Glutamatergic neuron (in vitro differentiated cells): Measurements from ENCODE around the gene NCAPG2. TPM values are rescaled to one million over a fixed set of nuclear protein-coding genes. Genes with fewer than 3 reads are reported as not detected.

ENCODE experiments used
- DNase-seq: peaks from one replicate; pipeline ENCODE4 v3.0.0; 2022
- H3K27ac Mint-ChIP-seq: one replicate; pipeline ENCODE4 v1.8.0; 2020; ENCODE audit warnings: mild to moderate bottlenecking, mixed read lengths, inconsistent platforms; ENCODE audit not compliant: unreplicated experiment
- H3K27me3 Mint-ChIP-seq: one replicate; pipeline ENCODE4 v1.8.0; 2020; ENCODE audit warnings: mild to moderate bottlenecking, moderate library complexity, mixed read lengths, inconsistent platforms; ENCODE audit not compliant: unreplicated experiment
- H3K36me3 Mint-ChIP-seq: one replicate; pipeline ENCODE4 v1.8.0; 2020; ENCODE audit warnings: mild to moderate bottlenecking, mixed read lengths, inconsistent platforms; ENCODE audit not compliant: unreplicated experiment
- H3K4me1 Mint-ChIP-seq: one replicate; pipeline ENCODE4 v1.8.0; 2020; ENCODE audit warnings: mild to moderate bottlenecking, low read depth, mixed read lengths, inconsistent platforms; ENCODE audit not compliant: unreplicated experiment
- H3K4me3 Mint-ChIP-seq: one replicate; pipeline ENCODE4 v1.8.0; 2020; ENCODE audit warnings: mild to moderate bottlenecking, mixed read lengths, inconsistent platforms; ENCODE audit not compliant: unreplicated experiment
- H3K9me3 Mint-ChIP-seq: one replicate; pipeline ENCODE4 v1.8.0; 2020; ENCODE audit warnings: mild to moderate bottlenecking, moderate library complexity, mixed read lengths, inconsistent platforms; ENCODE audit not compliant: unreplicated experiment
- CTCF ChIP-seq: fragments of 200-600 bp; sonication (generic); IDR thresholded peaks from one replicate; pipeline ENCODE4 v1.5.0; 2021; ENCODE audit not compliant: partially characterized antibody, unreplicated experiment
- total RNA-seq: library from RNA; stranded (reverse); fragmentation: NEBNext Ultra II Directional; extraction: Animal tissue kit (Norgen Biotek cat#: 25700); gene quantifications from one replicate; pipeline ENCODE4 v1.2.1, GENCODE V29; 2021; ENCODE audit not compliant: unreplicated experiment

NCAPG2 gene
- total RNA-seq, 1 donor from 2014 or later: 27.2 TPM

- H3K27ac Mint-ChIP-seq: no peak overlapping the region
Observed at GRCh38 chr7:158733775-158734494, 29.3 kb upstream of the NCAPG2 start.

GRCh38 chr7:158733220-158733519 is 28.6 kb upstream of the NCAPG2 start:
- Mint-ChIP-seq H3K9me3 (no peaks in the 10 kb centered on the region), H3K27ac (no peak overlapping the region), H3K4me1 (no peaks in the 10 kb centered on the region), H3K36me3 (peaks cover 8% of the 10 kb centered on the region), H3K4me3 (no peak overlapping the region), H3K27me3 (peaks cover 2% of the 10 kb centered on the region)
- DNase-seq: no peak
- no peak for TF ChIP-seq CTCF

More at GRCh38 chr7:158733775-158734494, 29.3 kb upstream of the NCAPG2 start:
- Mint-ChIP-seq H3K9me3 (no peaks in the 10 kb centered on the region), H3K27me3 (no peaks in the 10 kb centered on the region), H3K4me1 (no peaks in the 10 kb centered on the region), H3K36me3 (peaks cover 8% of the 10 kb centered on the region), H3K4me3 (no peak overlapping the region)
- DNase-seq: no peak
- peak; percentile 11 for TF ChIP-seq CTCF

GRCh38 chr7:158732494-158733219 is 28.1 kb upstream of the NCAPG2 start:
- Mint-ChIP-seq H3K27ac (no peak overlapping the region), H3K4me1 (no peaks in the 10 kb centered on the region), H3K9me3 (no peaks in the 10 kb centered on the region), H3K27me3 (peaks cover 2% of the 10 kb centered on the region), H3K4me3 (no peak overlapping the region), H3K36me3 (peaks cover 8% of the 10 kb centered on the region)
- no peak for DNase-seq
- TF ChIP-seq CTCF: no peak

GRCh38 chr7:158731761-158732160 is 27.2 kb upstream of the NCAPG2 start:
- peaks cover 8% of the 10 kb centered on the region for H3K36me3 Mint-ChIP-seq
- no peaks in the 10 kb centered on the region for H3K9me3 Mint-ChIP-seq
- no peak for DNase-seq
- H3K27me3 Mint-ChIP-seq: peaks cover 2% of the 10 kb centered on the region
- H3K27ac Mint-ChIP-seq: no peak overlapping the region
- no peak overlapping the region for H3K4me3 Mint-ChIP-seq
- no peak for TF ChIP-seq CTCF
- no peaks in the 10 kb centered on the region for H3K4me1 Mint-ChIP-seq
